A673 (cell line): Measurements from ENCODE around the gene NECAP2. TPM values are rescaled to one million over a fixed set of nuclear protein-coding genes. Genes with fewer than 3 reads are reported as not detected.

Experiments used
- BruUV-seq: library from RNA; stranded (reverse); fragments of 400-500 nt; replicated peaks from 2 replicates; lab custom pipeline; 2021; lab: Mats Ljungman, UMichigan
- CTCF ChIA-PET: fragments of 300-600 bp; sonication (Branson Sonifier 250); formaldehyde crosslinking; loops from one replicate; lab custom pipeline; 2022; ENCODE audit warnings: antibody characterized with exemption; lab: Charles Lee
- POLR2A ChIA-PET: fragments of 300-600 bp; sonication (Branson Sonifier 250); formaldehyde crosslinking; loops from one replicate; lab custom pipeline; 2022; ENCODE audit warnings: antibody characterized with exemption; ENCODE audit not compliant: low non-redundant PET; lab: Charles Lee
- DNase-seq: peaks from one replicate; pipeline ENCODE4 v3.0.0-alpha.2; 2015; ENCODE audit warnings: low spot score
- H3K27ac ChIP-seq: fragments of 200-600 bp; sonication (generic); 2 replicates; pipeline ENCODE4 v1.5.1; 2016; ENCODE audit warnings: mixed run types, low read depth, mild to moderate bottlenecking, mixed read lengths, antibody characterized with exemption, low read length; ENCODE audit not compliant: poor library complexity, severe bottlenecking
- H3K27me3 ChIP-seq: fragments of 200-600 bp; sonication (generic); replicated peaks from 2 replicates; pipeline ENCODE4 v1.6.1; 2017; ENCODE audit warnings: mixed run types, low read depth, mild to moderate bottlenecking, mixed read lengths, antibody characterized with exemption, low read length; ENCODE audit not compliant: insufficient read depth, poor library complexity
- H3K36me3 ChIP-seq: fragments of 200-600 bp; sonication (generic); 2 replicates; pipeline ENCODE4 v1.6.1; 2016; ENCODE audit warnings: mixed run types, mild to moderate bottlenecking, mixed read lengths, antibody characterized with exemption, low read length; ENCODE audit not compliant: insufficient read depth, poor library complexity, severe bottlenecking
- H3K4me1 ChIP-seq: fragments of 200-600 bp; sonication (generic); 2 replicates; pipeline ENCODE4 v1.6.1; 2017; ENCODE audit warnings: mixed run types, mild to moderate bottlenecking, mixed read lengths, antibody characterized with exemption, low read length; ENCODE audit not compliant: insufficient read depth, poor library complexity, severe bottlenecking
- H3K4me3 ChIP-seq: fragments of 200-600 bp; sonication (generic); 2 replicates; pipeline ENCODE4 v1.5.1; 2016; ENCODE audit warnings: low read depth, mixed run types, mild to moderate bottlenecking, mixed read lengths, low read length; ENCODE audit not compliant: poor library complexity, severe bottlenecking
- H3K9me3 ChIP-seq: fragments of 200-600 bp; sonication (generic); 2 replicates; pipeline ENCODE4 v1.6.1; 2016; ENCODE audit warnings: mixed run types, low read depth, mild to moderate bottlenecking, mixed read lengths, antibody characterized with exemption, low read length; ENCODE audit not compliant: poor library complexity, severe bottlenecking
- EZH2 ChIP-seq: fragments of 200-600 bp; sonication (generic); IDR thresholded peaks from 2 replicates; pipeline ENCODE4 v1.6.1; 2017; ENCODE audit warnings: borderline replicate concordance, low read depth, mild to moderate bottlenecking, mixed read lengths, antibody characterized with exemption, low read length; ENCODE audit not compliant: poor library complexity, severe bottlenecking
- intact Hi-C: fragments of 100-400 bp; cut with micrococcal nuclease; formaldehyde crosslinking; loops from one replicate; pipeline ENCODE4 v1.10.0; 2022; ENCODE audit not compliant: unreplicated experiment
- total RNA-seq: library from RNA; stranded (reverse); gene quantifications from 2 replicates; pipeline ENCODE4 v1.2.3, GENCODE V29; 2021
- TF ChIP-seq, protein P1 (sequence below): fragments of 300-800, 200-600 bp; sonication (generic); conservative IDR thresholded peaks from 2 replicates; pipeline ENCODE4 v1.5.1; 2017; ENCODE audit warnings: low read depth, mild to moderate bottlenecking, antibody characterized with exemption, low read length, moderate library complexity, mixed read lengths

The NECAP2 gene
- total RNA-seq, 1 experiment from 2014 or later, result 47.6 TPM

DNA sequence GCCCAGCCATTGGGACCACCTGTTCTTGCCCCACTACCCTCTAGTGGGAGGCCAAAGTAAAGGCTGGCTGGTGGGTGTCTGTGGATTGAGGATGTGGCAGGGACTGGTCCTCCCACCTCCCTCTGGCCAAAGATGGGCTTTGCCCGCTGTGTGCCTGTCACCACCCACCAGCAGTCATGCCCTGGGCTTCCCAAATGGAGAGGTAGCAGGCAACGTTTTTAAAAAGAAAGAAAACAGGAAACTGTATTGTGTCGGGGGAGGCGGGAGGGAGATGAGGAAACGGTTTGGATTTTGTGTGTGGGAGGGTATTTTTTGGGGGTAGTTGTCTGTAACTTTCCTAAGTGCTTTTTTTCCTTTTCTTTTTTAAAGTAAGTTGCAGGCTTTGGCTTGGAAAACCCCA is 43.4 kb upstream of the NECAP2 start:
- Histone ChIP-seq H3K4me3 (no peak overlapping the region), H3K27me3 (no peaks in the 10 kb centered on the region), H3K4me1 (no peaks in the 10 kb centered on the region), H3K36me3 (peaks cover 34% of the 10 kb centered on the region), H3K9me3 (no peaks in the 10 kb centered on the region), H3K27ac (peak overlapping the region; percentile 30)
- ChIA-PET POLR2A (no interaction called here), CTCF (no interaction called here)
- no TSS peak for BruUV-seq
- intact Hi-C loops, result no loop called here
- DNase-seq, result no peak
- no peak for TF ChIP-seq EZH2
- TF ChIP-seq, protein P1, sequence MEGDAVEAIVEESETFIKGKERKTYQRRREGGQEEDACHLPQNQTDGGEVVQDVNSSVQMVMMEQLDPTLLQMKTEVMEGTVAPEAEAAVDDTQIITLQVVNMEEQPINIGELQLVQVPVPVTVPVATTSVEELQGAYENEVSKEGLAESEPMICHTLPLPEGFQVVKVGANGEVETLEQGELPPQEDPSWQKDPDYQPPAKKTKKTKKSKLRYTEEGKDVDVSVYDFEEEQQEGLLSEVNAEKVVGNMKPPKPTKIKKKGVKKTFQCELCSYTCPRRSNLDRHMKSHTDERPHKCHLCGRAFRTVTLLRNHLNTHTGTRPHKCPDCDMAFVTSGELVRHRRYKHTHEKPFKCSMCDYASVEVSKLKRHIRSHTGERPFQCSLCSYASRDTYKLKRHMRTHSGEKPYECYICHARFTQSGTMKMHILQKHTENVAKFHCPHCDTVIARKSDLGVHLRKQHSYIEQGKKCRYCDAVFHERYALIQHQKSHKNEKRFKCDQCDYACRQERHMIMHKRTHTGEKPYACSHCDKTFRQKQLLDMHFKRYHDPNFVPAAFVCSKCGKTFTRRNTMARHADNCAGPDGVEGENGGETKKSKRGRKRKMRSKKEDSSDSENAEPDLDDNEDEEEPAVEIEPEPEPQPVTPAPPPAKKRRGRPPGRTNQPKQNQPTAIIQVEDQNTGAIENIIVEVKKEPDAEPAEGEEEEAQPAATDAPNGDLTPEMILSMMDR, result no peak

DNA sequence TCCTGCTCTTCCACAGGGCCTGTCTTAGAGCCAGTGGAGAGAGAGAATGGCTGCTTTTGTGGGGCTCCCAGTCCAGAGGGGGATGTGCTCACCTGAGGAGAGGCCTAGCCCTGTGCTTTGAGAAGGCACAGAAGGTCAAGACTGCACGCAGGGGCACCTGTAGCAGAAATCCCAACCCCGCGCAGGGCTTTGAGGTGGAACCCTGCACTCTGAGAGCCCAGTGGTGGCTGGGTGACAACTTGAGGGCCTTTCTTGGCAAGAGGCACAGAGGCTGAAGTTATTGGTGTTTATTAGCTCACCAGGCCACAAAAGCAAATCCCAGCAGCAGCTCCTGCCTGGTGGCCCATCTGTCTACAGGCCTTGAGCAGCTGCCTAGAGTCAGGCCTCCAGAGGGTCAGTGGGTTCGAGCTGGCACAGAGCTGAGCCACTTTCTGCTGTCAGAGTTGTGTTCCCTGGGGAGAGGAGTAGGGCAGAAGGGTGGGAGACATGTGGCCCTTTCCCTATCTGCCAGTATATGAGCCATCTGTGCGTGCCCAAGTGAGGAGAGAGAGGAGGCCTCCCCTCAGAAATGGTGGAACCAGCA is 42.1 kb upstream of the NECAP2 start:
- CTCF ChIA-PET, result no interaction called here
- TF ChIP-seq, protein P1, result no peak
- no peak for TF ChIP-seq EZH2
- DNase-seq, result no peak
- no peak overlapping the region for H3K27ac ChIP-seq
- H3K4me3 ChIP-seq, result no peak overlapping the region
- BruUV-seq, result no TSS peak
- H3K4me1 ChIP-seq, result no peaks in the 10 kb centered on the region
- H3K27me3 ChIP-seq, result no peaks in the 10 kb centered on the region
- POLR2A ChIA-PET, result no interaction called here
- peaks cover 31% of the 10 kb centered on the region for H3K36me3 ChIP-seq
- H3K9me3 ChIP-seq, result no peaks in the 10 kb centered on the region
- intact Hi-C loops, result no loop called here

DNA sequence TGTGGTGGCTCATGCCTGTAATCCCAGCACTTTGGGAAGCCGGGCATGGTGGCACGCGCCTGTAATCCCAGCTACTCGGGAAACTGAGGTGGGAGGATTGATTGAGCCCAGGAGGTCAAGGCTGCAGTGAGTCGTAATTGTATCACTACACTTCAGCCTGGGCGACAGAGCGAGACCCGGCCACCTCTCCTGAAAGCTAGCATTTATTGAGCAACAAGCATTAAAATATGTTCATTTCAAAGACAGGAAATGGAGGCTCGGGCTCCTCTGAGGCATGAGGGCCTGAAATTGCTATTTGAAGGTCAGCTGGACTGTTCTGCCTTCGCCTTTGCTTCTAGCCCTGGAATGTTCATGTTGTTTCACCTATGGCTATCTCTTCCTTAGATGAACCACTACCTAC is 37.8 kb upstream of the NECAP2 start:
- H3K9me3 ChIP-seq, result no peaks in the 10 kb centered on the region
- no peak overlapping the region for H3K27ac ChIP-seq
- peaks cover 6% of the 10 kb centered on the region for H3K36me3 ChIP-seq
- ChIA-PET CTCF (no interaction called here), POLR2A (no interaction called here)
- no peak for DNase-seq
- no TSS peak for BruUV-seq
- intact Hi-C loops, result no loop called here
- TF ChIP-seq, protein P1, result no peak
- no peak for TF ChIP-seq EZH2
- no peaks in the 10 kb centered on the region for H3K27me3 ChIP-seq
- H3K4me1 ChIP-seq, result no peaks in the 10 kb centered on the region
- no peak overlapping the region for H3K4me3 ChIP-seq
